CD14-positive monocyte (primary cell): ENCODE measurements around the gene CALB2. TPM values are rescaled to one million over a fixed set of nuclear protein-coding genes. Genes with fewer than 3 reads are reported as not detected.

Source experiments
- DNase-seq, 3 donors: peaks; one replicate each; pipeline ENCODE4 v3.0.0-alpha.2; 2011 to 2022
- H2AFZ ChIP-seq: 2 replicates; pipeline ENCODE4 v1.6.0; 2012; ENCODE audit warnings: mild to moderate bottlenecking, low read depth, low read length, inconsistent platforms; ENCODE audit not compliant: insufficient read depth, poor library complexity, severe bottlenecking
- H3K27ac ChIP-seq, 2 donors: 1 replicate in 1 of 2; 2 replicates in 1 of 2; pipeline ENCODE4 v1.5.1; 2012 to 2013; ENCODE audit warnings: low read length in 2 of 2, control low read depth in 1 of 2, inconsistent platforms in 1 of 2, low read depth in 1 of 2, mild to moderate bottlenecking in 1 of 2
- H3K27me3 ChIP-seq, 2 donors: one replicate each; pipeline versions ENCODE4 v1.6.0 to v1.6.1; 2011 to 2013; ENCODE audit warnings: low read length in 2 of 2; ENCODE audit not compliant: control insufficient read depth in 2 of 2, insufficient read depth in 2 of 2
- H3K36me3 ChIP-seq, 2 donors: replicated peaks in 1 of 2; 1 replicate in 1 of 2; 2 replicates in 1 of 2; pipeline versions ENCODE4 v1.5.1 to v1.6.1; 2012 to 2013; ENCODE audit warnings: low read length in 2 of 2, control low read depth in 1 of 2, inconsistent platforms in 1 of 2, mild to moderate bottlenecking in 1 of 2; ENCODE audit not compliant: insufficient read depth in 2 of 2, control insufficient read depth in 1 of 2
- H3K4me1 ChIP-seq, 2 donors: 1 replicate in 1 of 2; 2 replicates in 1 of 2; pipeline versions ENCODE4 v1.5.1 to v1.6.1; 2012 to 2013; ENCODE audit warnings: low read length in 2 of 2, control low read depth in 1 of 2, inconsistent platforms in 1 of 2, mild to moderate bottlenecking in 1 of 2, moderate library complexity in 1 of 2; ENCODE audit not compliant: insufficient read depth in 2 of 2, control insufficient read depth in 1 of 2
- H3K4me2 ChIP-seq: replicated peaks from 2 replicates; pipeline ENCODE3; 2012; ENCODE audit warnings: low read length, moderate library complexity, mild to moderate bottlenecking; ENCODE audit not compliant: poor library complexity, severe bottlenecking; ENCODE audit errors: extremely low read depth
- H3K4me3 ChIP-seq, 3 experiments: fragments of 200-600 bp in 1 of 3; sonication (generic) in 1 of 3; replicated peaks in 1 of 3; 1 replicate in 2 of 3; 2 replicates in 1 of 3; pipeline ENCODE4 v1.5.1; 2011 to 2013; ENCODE audit warnings: low read length in 3 of 3, mild to moderate bottlenecking in 3 of 3, control low read depth in 2 of 3, low read depth in 2 of 3, inconsistent platforms in 1 of 3, moderate library complexity in 1 of 3
- H3K79me2 ChIP-seq: 2 replicates; pipeline ENCODE4 v1.6.0; 2012; ENCODE audit warnings: mild to moderate bottlenecking, control low read depth, inconsistent platforms, low read length, moderate library complexity; ENCODE audit not compliant: insufficient read depth
- H3K9ac ChIP-seq: 2 replicates; pipeline ENCODE4 v1.6.0; 2017; ENCODE audit warnings: low read length, mild to moderate bottlenecking; ENCODE audit not compliant: insufficient read depth, poor library complexity, severe bottlenecking
- H3K9me3 ChIP-seq, 2 donors: replicated peaks in 1 of 2; 1 replicate in 1 of 2; 2 replicates in 1 of 2; pipeline versions ENCODE4 v1.5.1 to v1.6.1; 2012 to 2013; ENCODE audit warnings: low read length in 2 of 2, control low read depth in 1 of 2; ENCODE audit not compliant: control insufficient read depth in 1 of 2, insufficient read depth in 1 of 2
- H4K20me1 ChIP-seq: 2 replicates; pipeline ENCODE4 v1.6.0; 2012; ENCODE audit warnings: mild to moderate bottlenecking, low read length, control low read depth, moderate library complexity; ENCODE audit not compliant: insufficient read depth
- H3K27ac Mint-ChIP-seq, 7 donors: one replicate each; pipeline ENCODE4 v1.8.0; 2020; ENCODE audit warnings: mild to moderate bottlenecking in 7 of 7, mixed read lengths in 7 of 7, moderate library complexity in 6 of 7, inconsistent platforms in 2 of 7
- H3K27me3 Mint-ChIP-seq, 3 donors: one replicate each; pipeline ENCODE4 v1.8.0; 2021 to 2022; ENCODE audit warnings: low read depth in 3 of 3, mild to moderate bottlenecking in 3 of 3, mixed read lengths in 3 of 3, moderate library complexity in 3 of 3, inconsistent platforms in 1 of 3
- H3K36me3 Mint-ChIP-seq, 2 donors: one replicate each; pipeline ENCODE4 v1.8.0; 2020; ENCODE audit warnings: mixed read lengths in 2 of 2, inconsistent platforms in 1 of 2, mild to moderate bottlenecking in 1 of 2
- H3K4me1 Mint-ChIP-seq: one replicate; pipeline ENCODE4 v1.8.0; 2020; ENCODE audit warnings: mild to moderate bottlenecking, mixed read lengths
- H3K4me3 Mint-ChIP-seq, 2 donors: one replicate each; pipeline ENCODE4 v1.8.0; 2020; ENCODE audit warnings: mild to moderate bottlenecking in 2 of 2, mixed read lengths in 2 of 2, moderate library complexity in 1 of 2
- H3K9me3 Mint-ChIP-seq, 7 donors: one replicate each; pipeline ENCODE4 v1.8.0; 2020 to 2022; ENCODE audit warnings: mixed read lengths in 7 of 7, mild to moderate bottlenecking in 6 of 7, moderate library complexity in 6 of 7, inconsistent platforms in 2 of 7
- WGBS: methylation state at CpG from one replicate; pipeline ENCODE4 v1.1.5; 2013; ENCODE audit warnings: missing lambda C conversion rate; ENCODE audit not compliant: insufficient coverage; 5-methylcytosine and 5-hydroxymethylcytosine counted together
- intact Hi-C, 2 donors: fragments of 100-400 bp; cut with micrococcal nuclease; formaldehyde crosslinking; loops; one replicate each; pipeline versions ENCODE4 v1.15.0 to v1.15.1; 2023
- polyA plus RNA-seq, 3 donors: library from polyadenylated mRNA; depleted of rRNA in 1 of 3; unstranded in 2 of 3; stranded (reverse) in 1 of 3; fragments of 300-500 nt in 2 of 3; fragments of >200 nt in 1 of 3; fragmentation: Illumina TruSeq in 2 of 3; gene quantifications; 1 replicate in 2 of 3; 2 replicates in 1 of 3; pipeline ENCODE4 v1.2.3, GENCODE V29; 2012 to 2021
- TF ChIP-seq, protein P1 (sequence below): fragments of 200-600 bp; IDR thresholded peaks from one replicate; pipeline ENCODE4 v1.8.0; 2022; ENCODE audit warnings: antibody characterized with exemption, mild to moderate bottlenecking

Gene CALB2
- polyA plus RNA-seq, 3 donors: not detected

DNA sequence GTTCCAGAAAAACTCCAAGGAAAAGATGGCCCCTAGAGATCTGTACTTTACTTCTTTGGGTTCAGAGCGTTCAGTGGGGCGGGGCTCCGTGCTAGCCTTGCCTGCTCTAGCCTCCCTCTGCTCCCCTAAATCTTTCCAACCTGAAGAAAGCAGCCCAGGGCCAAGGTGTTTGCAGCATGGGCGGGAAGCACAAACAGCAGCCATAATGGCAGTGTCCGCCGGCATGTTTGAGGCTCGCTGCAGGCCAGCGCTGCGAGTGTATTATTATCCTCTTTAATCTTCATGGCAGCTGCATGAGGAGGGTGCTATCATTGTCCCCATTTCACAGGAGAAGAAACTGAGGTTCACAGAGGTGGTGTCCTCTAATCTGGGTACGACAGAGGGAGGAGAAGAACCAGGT lies 10.4 kb downstream of the CALB2 start:
- H3K27me3 Mint-ChIP-seq: peaks cover 5 to 10% (median 6%) of the 10 kb centered on the region in 3 donors
- TF ChIP-seq, protein P1, sequence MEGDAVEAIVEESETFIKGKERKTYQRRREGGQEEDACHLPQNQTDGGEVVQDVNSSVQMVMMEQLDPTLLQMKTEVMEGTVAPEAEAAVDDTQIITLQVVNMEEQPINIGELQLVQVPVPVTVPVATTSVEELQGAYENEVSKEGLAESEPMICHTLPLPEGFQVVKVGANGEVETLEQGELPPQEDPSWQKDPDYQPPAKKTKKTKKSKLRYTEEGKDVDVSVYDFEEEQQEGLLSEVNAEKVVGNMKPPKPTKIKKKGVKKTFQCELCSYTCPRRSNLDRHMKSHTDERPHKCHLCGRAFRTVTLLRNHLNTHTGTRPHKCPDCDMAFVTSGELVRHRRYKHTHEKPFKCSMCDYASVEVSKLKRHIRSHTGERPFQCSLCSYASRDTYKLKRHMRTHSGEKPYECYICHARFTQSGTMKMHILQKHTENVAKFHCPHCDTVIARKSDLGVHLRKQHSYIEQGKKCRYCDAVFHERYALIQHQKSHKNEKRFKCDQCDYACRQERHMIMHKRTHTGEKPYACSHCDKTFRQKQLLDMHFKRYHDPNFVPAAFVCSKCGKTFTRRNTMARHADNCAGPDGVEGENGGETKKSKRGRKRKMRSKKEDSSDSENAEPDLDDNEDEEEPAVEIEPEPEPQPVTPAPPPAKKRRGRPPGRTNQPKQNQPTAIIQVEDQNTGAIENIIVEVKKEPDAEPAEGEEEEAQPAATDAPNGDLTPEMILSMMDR: no peak
- Histone ChIP-seq H3K79me2 (no peaks in the 10 kb centered on the region), H3K27ac (no peak overlapping the region), H3K9ac (no peak overlapping the region), H3K36me3 (no peaks in the 10 kb centered on the region), H2AFZ (no peak overlapping the region), H3K27me3 (no peaks in the 10 kb centered on the region), H3K9me3 (no peaks in the 10 kb centered on the region), H3K4me3 (no peak overlapping the region), H4K20me1 (no peaks in the 10 kb centered on the region), H3K4me2 (no peak overlapping the region), H3K4me1 (no peaks in the 10 kb centered on the region)
- 94% methylated on average over 10 of the region's 10 CpGs for WGBS
- no peak overlapping the region for H3K27ac Mint-ChIP-seq
- H3K9me3 Mint-ChIP-seq: no peaks in the 10 kb centered on the region
- H3K36me3 Mint-ChIP-seq: no peaks in the 10 kb centered on the region
- H3K4me3 Mint-ChIP-seq: no peak overlapping the region
- intact Hi-C loops: no loop called here
- no peaks in the 10 kb centered on the region for H3K4me1 Mint-ChIP-seq
- DNase-seq: no peak

DNA sequence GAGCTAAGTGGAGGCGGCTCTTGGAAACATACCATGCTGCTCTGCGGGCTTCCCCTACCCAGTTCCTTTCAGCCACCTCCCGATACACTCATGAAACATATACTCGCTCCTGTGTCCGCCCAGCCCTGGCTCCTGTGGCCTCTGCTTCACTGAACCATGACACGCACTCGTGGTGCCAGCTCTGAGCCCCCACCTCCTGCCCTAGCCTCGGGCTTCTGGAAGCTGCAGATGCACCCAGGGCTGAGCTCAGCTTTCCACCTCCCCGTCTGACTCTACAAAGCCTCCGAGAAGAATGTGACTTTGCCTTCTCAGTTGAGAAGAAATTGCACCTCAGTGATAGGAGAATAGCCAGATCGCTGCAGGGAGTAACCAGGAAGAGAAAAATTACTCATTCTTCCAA lies 11.0 kb downstream of the CALB2 start:
- intact Hi-C loops: no loop called here
- no peaks in the 10 kb centered on the region for H3K79me2 ChIP-seq
- DNase-seq: no peak
- H2AFZ ChIP-seq: no peak overlapping the region
- WGBS: 78% methylated on average over 8 of the region's 11 CpGs
- no peak overlapping the region for H3K27ac ChIP-seq
- H3K4me2 ChIP-seq: no peak overlapping the region
- no peak overlapping the region for H3K9ac ChIP-seq
- Mint-ChIP-seq H3K36me3 (no peaks in the 10 kb centered on the region), H3K4me3 (peak overlapping the region in 1 of 2 donors; percentile 18), H3K27ac (peak overlapping the region in 1 of 7 donors; percentile 36), H3K4me1 (no peaks in the 10 kb centered on the region), H3K9me3 (no peaks in the 10 kb centered on the region), H3K27me3 (peaks cover 4 to 10% (median 5%) of the 10 kb centered on the region in 3 donors)
- no peaks in the 10 kb centered on the region for H3K36me3 ChIP-seq
- no peaks in the 10 kb centered on the region for H4K20me1 ChIP-seq
- TF ChIP-seq, protein P1: no peak
- no peaks in the 10 kb centered on the region for H3K27me3 ChIP-seq
- H3K4me3 ChIP-seq: no peak overlapping the region
- H3K4me1 ChIP-seq: no peaks in the 10 kb centered on the region
- H3K9me3 ChIP-seq: no peaks in the 10 kb centered on the region
